Measurements from ENCODE around the gene SHANK3.

DNA sequence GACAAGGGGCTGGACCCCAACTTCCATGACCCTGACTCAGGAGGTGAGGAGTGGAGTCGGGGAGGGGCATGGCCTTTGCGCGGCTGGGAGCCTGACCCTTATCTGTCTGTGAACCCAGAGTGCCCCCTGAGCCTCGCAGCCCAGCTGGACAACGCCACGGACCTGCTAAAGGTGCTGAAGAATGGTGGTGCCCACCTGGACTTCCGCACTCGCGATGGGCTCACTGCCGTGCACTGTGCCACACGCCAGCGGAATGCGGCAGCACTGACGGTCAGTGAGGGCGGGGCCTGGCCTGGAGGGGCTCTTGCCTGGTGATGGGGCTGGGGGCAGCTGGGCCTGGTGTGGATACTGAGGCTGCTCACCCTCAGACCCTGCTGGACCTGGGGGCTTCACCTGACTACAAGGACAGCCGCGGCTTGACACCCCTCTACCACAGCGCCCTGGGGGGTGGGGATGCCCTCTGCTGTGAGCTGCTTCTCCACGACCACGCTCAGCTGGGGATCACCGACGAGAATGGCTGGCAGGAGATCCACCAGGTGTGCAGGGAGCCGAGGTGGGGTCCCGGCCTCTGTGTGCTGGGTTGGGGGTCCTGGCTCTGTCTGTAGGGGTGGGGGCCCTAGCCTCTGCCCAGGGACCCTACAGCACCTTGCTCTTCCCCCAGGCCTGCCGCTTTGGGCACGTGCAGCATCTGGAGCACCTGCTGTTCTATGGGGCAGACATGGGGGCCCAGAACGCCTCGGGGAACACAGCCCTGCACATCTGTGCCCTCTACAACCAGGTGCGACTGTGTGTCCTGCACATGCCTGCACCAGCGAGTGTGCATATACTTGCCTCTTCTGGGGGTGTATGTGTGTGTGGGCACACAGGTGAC is 6.3 kb downstream of the SHANK3 start:
- TF ChIP-seq, protein P1, sequence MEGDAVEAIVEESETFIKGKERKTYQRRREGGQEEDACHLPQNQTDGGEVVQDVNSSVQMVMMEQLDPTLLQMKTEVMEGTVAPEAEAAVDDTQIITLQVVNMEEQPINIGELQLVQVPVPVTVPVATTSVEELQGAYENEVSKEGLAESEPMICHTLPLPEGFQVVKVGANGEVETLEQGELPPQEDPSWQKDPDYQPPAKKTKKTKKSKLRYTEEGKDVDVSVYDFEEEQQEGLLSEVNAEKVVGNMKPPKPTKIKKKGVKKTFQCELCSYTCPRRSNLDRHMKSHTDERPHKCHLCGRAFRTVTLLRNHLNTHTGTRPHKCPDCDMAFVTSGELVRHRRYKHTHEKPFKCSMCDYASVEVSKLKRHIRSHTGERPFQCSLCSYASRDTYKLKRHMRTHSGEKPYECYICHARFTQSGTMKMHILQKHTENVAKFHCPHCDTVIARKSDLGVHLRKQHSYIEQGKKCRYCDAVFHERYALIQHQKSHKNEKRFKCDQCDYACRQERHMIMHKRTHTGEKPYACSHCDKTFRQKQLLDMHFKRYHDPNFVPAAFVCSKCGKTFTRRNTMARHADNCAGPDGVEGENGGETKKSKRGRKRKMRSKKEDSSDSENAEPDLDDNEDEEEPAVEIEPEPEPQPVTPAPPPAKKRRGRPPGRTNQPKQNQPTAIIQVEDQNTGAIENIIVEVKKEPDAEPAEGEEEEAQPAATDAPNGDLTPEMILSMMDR (conservative IDR thresholded peaks at IDR 0.05; ENCODE audit: low read length) = no peak
- TF ChIP-seq EZH2phosphoT487 (IDR thresholded peaks at IDR 0.05; ENCODE audit: borderline replicate concordance, low read depth, low read length) = no peak

All from OCI-LY7 (cell line).